ENCODE measurements around the gene NKAP.
"Not testable (repeated sequence)": the region's sequence is repeated elsewhere in the genome, so short reads cannot be mapped to it uniquely, and the experiment has no call there.

The NKAP gene

DNA sequence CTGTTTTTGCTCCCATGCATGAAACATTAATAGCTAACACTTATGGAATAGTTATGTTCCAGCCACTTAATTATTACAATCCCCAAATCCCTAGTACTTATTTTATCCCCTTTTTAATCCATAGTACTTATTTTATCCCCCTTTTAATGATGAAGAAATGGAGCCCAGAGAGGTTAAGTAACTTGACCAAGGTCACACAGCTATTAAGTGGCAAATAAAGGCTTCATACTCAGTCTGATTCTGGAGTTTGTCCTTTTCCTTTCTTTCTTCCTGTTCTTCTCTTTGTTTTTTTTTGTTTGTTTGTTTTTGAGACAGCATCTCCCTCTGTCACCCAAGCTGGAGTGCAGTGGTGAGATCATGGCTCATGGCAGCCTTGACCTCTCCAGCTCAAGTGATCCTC lies 2.2 kb downstream of the NKAP start:
- in situ Hi-C loops (cut with MboI; ENCODE audit: low sequenced_read_pairs): no loop called here

DNA sequence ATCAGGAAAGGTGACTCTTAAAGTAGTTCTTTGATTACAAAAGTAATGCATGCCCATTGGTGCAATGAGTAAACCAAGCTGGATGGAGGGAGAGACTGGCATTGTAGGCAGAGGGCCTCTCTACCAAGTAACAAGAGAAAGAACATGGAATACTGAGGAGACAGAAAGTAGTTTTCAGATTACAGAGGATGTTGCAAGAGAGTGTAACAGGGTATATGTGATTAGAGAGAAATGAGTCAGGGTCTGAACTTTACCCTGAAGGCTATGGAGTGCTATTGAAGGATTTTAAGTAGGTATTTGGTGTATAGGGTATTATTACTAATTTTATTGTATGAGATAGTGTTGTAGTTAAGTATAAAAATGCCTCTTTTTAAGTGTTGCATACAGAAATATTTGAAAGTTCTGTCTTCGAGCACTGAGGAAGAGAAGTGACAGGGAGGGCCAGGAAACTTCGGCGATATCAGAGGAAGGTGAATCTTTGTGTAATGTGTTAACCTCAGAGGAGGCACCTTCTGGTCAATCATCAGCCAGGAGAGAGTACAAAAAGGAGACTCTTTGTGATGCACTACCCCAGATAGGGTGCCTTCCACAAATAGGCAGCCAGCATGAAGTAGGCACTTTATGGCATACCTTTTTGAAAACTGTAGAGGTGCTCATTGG lies 8.2 kb downstream of the NKAP start:
- in situ Hi-C loops (cut with MboI; ENCODE audit: low sequenced_read_pairs): no loop called here

DNA sequence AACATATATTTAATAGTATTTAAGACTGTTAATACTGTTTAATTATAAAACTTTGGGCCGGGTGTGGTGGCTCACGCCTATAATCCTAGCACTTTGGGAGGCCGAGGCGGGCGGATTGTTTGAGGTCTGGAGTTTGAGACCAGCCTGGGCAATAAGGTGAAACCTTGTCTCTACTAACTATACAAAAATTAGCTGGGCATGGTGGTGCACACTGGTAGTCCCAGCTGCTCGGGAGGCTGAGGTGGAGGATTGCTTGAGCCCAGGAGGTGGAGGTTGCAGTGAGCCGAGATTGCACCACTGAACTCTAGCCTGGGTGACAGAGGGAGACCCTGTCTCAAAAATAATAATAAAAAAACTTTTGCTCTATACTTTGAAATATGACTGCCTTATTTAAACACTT lies 21.2 kb downstream of the NKAP start:
- in situ Hi-C loops (cut with MboI; ENCODE audit: low sequenced_read_pairs): not testable (repeated sequence)

DNA sequence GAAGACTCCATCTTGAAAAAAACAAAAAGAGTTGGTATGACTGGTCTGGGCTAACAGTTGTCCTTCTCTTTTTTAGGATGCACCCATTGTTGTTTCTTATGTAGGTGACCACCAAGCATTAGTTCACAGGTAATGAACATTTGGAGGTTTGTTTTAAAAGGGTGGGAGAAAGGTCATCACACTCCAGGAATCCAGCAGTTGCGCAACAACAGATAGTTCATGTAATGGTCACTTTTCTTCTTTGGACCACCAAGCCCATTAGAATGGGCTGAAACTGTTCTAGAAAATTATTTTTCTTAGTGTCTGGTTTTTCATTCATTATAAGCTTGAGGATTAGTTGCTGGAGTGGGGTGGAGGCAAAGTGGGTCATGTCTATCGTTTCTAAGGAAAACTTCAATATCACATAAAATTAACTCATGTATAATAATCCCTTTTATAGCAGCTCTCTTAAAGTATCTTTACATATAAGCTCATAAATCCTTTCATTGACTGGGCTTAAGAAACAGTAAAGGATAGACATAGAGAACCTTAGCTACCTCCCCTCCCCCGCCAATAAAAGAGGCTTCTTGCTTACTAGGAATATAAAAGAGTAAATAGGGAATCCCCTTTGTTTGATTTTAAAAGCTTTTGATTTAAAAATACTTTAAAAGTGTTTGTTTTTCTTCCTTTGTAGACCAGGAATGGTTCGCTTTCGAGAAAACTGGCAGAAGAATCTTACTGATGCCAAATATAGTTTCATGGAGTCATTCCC lies 23.5 kb downstream of the NKAP start:
- in situ Hi-C loops (cut with MboI; ENCODE audit: low sequenced_read_pairs): no loop called here

DNA sequence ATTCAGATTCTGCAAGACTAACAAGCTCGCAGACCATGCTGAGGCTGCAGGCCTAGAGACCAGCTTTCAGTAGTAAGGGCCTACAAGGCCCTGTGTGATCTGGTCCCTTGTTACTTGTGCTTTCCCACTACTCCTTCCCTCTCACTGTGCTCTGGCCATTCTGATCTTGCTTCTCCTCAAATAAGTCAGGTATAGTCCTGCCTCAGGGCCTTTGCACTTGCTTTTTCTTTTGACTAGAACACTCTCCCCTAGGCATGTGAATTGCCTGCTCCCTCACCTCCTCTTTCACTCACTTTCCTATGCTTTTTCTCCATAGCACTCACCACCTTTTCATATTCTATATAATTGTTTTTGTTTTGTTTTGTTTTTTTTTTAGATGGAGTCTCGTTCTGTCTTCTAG lies 25.7 kb downstream of the NKAP start:
- in situ Hi-C loops (cut with MboI; ENCODE audit: low sequenced_read_pairs): no loop called here

DNA sequence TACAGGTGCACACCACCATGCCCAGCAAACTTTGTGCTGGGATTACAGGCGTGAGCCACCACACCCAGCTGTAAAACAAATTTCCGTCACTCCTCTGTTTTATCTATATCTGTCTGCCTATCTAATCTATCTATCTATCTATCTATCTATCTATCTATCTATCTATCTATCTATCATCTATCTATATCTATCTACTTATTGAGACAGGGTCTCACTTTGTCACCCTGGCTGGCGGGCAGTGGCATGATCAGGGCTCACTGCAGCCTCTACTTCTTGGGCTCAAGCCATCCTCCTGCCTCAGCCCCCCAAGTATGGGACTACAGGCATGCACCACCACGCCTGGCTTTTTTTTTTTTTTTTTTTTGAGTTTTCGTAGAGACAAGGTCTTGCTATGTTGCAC lies 27.2 kb downstream of the NKAP start:
- in situ Hi-C loops (cut with MboI; ENCODE audit: low sequenced_read_pairs): no loop called here

DNA sequence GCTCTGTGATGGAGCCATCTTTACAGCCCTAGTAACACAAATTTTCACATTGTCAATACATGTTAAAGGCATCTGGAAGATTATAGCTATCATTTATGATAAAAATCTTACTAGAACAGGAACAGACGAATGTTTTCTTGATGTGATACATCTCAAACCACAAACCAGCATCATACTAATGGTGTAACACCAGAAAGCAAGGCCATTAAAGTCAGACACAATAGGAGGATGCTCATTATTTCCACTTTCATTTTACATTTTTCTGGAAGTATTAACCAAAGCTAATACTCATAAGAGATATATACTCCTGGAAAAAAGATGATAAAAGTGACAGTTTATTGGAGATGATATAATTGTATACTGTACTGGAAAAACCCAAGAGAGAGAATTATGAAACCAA lies 42.6 kb downstream of the NKAP start:
- in situ Hi-C loops (cut with MboI; ENCODE audit: low sequenced_read_pairs): no loop called here

DNA sequence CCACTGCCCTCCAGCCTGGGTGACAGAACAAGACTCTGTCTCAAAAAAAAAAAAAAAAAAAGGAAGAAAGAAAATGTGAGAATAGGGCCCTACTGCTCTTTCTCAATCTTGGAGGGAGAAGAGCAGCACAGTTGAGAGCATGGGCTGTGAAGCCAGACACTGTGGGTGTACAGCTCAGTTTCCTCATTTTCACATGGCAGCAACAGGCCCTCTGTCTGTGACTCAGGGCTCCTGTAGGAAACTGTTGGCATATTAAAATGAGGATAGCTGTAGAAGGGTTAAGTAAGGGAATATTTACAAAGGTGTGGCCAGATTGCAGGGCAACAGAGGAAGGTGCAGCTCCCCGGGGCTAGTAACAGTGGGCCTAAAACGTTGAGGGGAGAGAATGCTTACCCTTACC lies 44.4 kb downstream of the NKAP start:
- in situ Hi-C loops (cut with MboI; ENCODE audit: low sequenced_read_pairs): no loop called here

DNA sequence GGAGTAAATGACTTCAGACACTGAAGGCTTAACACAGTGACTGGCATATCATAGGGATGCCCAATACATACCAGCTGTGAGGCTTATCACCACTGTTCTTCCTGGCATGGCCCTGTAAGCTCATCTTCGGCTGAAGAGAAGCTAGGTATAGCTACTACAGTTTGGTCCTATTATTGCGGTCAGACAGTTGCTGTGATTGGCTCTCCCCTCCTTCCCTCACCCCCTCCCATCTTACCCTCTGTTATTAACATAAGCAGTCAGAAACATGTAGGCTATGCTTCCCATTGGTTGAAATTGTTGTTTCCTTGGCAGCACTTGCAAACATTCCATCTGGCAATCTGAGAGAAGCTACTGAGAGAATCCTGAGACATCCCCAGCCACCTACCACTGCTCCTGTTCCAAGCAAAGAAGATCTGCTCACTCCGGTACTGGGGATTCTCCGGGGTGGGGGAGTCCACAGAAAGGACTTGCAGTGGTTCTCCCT lies 47.7 kb downstream of the NKAP start, which contains the start of gene AKAP14:
Gene AKAP14, plus strand, starts transcription at position 51 of the 484 bp plus-strand sequence. CDS start 7,331 bp downstream, outside the sequence.
- in situ Hi-C loops (cut with MboI; ENCODE audit: low sequenced_read_pairs): no loop called here

DNA sequence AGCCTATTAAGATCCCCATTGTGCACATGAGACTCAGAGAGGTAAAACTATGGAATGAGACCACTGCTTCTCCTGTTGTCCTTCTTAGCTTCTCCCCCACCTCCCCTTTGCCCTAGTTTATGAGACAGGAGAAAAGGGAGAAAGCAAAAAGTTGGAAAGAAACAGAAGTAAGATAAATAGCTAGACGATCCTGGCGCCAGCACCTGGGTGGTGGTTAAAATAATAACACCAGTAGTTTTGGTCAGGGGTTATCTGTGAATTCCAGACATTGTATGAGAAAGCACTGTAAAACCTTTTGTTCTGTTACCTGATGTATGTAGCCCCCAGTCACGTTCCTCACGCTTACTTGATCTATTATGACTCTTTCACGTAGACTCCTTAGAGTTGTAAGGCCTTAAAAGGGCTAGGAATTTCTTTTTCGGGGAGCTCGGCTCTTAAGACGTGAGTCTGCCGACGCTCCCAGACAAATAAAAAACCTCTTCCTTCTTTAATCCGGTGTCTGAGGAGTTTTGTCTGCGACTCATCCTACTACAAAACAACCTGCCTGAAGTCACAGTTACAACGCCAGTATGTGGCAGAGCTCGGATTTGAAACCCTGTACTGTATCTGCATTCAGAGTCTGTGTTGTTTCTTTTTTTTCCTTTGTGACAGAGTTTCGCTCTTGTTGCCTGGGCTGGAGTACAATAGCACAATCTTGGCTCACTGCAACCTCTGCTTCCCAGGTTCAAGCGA lies 51.4 kb downstream of the NKAP start:
- in situ Hi-C loops (cut with MboI; ENCODE audit: low sequenced_read_pairs): not testable (repeated sequence)

DNA sequence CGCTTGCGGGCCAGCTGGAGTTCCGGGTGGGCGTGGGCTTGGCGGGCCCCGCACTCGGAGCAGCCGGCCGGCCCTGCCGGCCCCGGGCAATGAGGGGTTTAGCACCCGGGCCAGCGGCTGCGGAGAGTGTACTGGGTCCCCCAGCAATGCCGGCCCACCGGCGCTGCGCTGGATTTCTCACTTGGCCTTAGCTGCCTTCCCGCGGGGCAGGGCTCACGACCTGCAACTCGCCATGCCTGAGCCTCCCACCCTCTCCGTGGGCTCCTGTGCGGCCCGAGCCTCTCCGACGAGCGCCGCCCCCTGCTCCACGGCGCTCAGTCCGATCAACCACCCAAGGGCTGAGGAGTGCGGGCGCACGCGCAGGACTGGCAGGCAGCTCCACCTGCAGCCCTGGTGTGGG lies 52.9 kb downstream of the NKAP start:
- in situ Hi-C loops (cut with MboI; ENCODE audit: low sequenced_read_pairs): not testable (repeated sequence)

DNA sequence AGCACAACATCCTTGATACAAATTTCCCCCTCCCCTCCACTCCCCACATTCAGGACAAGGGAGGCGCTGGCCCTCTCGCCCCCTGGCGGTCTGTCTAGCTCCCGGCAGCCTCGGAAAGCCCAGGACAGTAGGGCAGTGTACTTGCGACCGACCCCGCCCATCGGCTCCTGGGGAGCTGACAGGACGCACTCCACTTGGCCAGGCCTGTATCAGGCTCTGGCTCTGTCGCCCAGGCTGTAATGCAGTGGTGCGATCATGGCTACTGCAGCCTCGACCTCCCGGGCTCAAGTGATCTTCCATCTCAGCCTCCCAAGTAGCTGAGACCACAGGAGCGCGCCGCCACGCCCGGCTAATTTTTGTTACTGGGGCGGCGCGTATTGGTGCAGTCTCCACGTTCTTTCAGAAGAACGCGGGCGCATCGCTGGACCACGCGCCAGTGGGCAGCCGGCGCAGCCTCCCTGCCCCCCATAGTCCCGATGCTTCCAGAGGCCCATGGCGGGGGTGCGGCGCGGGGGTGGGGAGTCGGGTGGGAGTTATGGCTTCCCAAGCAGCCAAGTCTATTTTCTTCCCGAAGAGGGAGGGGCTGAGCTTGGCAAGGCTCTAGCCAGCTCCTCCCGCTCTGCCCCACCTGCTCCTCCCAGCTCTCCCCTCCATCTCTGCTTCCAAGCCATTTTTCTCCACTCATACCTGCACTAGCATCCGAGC lies 55.7 kb downstream of the NKAP start:
- in situ Hi-C loops (cut with MboI; ENCODE audit: low sequenced_read_pairs): no loop called here

DNA sequence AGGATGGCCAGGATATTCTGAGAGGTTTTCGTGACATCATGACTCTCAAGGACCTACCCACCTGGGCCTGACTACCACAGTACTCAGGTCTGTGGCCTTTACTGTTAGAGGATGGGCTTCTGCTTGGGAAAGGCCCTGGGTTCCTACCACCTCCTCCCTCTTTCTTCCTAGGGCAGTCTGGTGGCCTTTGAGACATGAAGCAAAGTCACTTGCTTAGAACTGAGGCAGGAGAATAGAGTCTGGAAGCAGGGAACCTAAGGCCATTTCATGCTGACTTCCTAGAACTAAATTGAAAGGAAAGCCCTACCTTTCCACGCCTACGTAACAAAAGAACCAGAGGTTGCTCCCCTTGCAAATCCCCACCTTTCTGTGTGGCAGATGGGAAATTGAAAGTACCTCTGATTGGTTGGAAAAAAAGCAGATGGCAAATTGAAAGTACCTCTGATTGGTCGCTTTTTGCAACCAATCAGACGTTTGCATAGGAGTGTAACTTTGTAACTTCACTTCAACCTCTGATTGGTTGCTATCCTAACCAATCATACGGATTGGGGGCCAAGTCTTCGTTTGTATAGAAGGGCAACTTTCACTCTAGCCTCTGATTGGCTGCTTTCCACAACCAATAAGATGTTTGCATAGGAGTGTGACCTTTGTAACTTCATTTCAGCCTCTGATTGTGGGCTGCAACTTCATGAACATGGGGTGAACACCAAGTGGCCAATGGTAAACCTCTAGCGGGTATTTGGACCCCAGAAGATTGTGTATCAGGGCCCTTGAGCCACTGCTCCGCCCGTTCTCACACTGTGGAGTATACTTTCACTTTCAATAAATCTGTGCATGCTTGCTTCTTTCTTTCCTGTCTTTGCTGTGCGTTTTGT lies 57.8 kb downstream of the NKAP start:
- in situ Hi-C loops (cut with MboI; ENCODE audit: low sequenced_read_pairs): no loop called here

DNA sequence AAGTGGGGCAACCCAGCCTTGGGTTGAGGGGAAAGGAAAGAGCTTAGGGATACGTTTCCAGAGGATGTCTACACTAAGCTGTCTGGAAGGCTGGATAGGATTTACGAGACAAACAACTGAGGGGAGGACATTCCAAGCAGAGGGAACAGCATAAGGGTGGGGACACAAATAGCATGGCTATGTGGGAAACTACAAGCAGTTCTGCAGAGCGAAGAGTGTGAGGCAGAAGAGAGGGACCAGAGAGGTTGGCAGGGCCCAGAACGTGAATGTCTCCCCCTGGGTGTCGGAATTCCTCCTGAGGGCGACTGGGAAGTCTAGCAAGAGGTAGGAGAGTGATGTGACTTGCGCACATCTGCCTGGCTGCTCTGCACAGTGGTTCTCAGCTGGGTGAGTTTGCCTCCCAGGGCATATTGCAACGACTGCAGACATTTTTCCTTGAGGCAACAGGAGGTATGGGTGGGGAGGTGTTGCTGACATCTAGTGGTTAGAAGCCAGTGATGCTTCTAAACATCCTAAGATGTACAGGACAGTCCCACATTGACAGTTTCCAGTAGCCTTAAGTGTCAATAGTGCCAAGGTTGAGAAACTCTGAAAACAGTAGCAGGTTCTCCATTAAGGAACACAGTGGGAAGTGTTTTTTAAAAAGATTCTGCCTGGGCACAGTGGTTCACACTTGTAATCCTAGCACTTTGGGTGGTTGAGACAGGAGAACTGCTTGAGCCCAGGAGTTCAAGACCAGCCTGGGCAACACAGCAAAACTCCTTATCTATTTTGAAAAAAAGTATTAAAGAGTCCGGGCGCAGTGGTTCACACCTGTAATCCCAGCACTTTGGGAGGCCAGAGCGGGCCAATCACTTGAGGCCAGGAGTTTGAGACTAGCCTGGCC lies 62.8 kb downstream of the NKAP start:
- in situ Hi-C loops (cut with MboI; ENCODE audit: low sequenced_read_pairs): no loop called here

DNA sequence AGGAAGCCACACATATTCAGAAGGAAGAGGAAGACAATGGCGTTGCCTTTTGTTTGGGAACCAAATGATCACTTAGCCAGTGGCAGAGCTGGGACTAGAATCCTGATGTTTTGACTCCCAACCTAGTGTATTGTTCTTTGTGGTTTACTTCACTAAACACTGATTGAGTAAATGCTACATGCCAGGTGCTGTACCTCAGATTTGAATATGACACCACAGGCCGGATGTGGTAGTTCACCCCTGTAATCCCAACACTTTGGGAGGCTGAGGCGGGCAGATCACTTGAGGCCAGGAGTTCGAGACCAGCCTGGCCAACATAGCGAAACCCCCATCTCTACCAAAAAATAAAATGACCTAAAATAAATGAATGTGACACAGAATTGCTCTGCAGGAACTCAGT lies 63.5 kb downstream of the NKAP start:
- in situ Hi-C loops (cut with MboI; ENCODE audit: low sequenced_read_pairs): no loop called here

DNA sequence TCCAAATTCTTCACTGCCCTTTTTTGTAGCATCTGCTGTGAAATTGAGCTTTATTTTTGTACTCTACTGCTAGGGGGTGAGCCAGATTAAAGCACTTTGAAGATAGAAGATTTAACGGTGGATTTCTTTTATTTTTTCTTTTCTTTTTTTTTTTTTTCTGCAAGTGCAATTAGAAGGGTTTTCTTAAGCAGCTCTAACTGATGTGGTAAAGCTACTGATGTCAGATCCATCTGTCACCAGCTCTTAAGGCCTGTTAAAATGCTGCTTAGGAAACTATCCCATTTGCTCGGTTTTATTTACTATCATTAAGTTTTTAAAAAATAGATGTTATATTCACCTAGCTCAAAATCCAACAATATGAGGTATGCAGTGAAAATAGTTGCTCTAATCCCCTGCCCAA lies 64.8 kb downstream of the NKAP start:
- in situ Hi-C loops (cut with MboI; ENCODE audit: low sequenced_read_pairs): no loop called here

DNA sequence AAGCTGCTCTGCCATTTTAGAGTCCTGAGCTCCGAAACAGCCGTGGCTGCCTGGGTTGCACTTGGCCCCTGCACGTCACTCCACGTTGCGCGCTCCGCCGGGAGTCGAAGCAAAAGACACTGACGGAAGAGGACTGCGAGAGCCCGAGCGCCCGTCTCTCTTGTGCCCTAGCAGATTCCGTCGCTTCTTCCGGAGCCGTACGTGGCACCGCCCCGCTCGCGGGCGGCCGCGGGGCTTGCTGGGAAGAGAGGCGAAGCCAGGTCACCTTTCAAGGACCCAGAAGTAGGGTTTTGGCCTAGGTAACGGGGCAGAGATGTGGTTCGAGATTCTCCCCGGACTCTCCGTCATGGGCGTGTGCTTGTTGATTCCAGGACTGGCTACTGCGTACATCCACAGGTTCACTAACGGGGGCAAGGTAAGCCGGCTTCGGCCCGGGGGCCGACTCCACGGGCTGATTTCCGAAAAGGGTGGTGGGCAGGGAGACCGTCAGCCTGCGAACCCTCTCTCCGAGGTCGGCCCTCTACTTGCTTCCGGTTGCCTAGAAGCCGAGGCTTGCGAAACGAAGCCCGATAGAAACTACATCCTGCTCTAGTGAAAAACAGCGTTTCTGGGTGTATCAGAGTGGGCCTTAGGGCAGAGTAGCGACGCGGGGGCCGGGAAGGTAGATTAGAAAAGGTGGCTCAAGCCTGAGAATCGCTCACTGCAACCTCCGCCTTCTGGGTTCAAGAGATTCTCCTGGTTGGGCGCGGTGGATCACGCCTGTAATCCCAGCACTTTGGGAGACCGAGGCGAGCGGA lies 71.8 kb downstream of the NKAP start, which contains the start of the genes NDUFA1 and RNF113A:
Gene NDUFA1, plus strand, starts transcription at position 234 of the 797 bp plus-strand sequence. Its CDS starts 80 bp downstream, at position 314.
Gene RNF113A, minus strand, starts transcription at position 135 of the 797 bp plus-strand sequence. Its CDS starts 120 bp downstream, at position 15.
- in situ Hi-C loops (cut with MboI; ENCODE audit: low sequenced_read_pairs): no loop called here

DNA sequence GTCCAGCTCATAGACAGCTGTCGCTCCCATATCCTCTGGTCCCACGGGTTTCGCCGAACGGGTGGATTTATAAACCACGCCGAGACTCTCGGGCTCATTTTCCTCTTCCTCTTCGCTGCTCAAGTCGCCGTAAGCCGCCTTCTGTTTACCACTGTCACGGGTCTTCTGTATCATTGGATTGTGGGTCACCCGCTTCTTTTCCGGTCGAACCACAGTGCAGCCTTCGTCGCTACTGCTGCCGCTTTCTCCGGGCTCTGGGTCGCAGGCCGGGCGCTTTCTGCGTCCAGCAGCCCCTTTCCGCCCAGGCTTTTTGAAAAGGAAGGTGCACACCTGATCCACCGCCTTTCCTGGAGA lies 72.3 kb downstream of the NKAP start:
- in situ Hi-C loops (cut with MboI; ENCODE audit: low sequenced_read_pairs): no loop called here

Data from hTERT RPE-1 (cell line).